GM12865 (cell line): Measurements from ENCODE around the gene TRAPPC4.
"Not testable (repeated sequence)": the region's sequence is repeated elsewhere in the genome, so short reads cannot be mapped to it uniquely, and the experiment has no call there.

ENCODE experiments used
- DNase-seq: peaks from one replicate; pipeline ENCODE4 v3.0.0; 2010; ENCODE audit warnings: low read depth
- H3K4me3 ChIP-seq: 2 replicates; pipeline ENCODE4 v1.5.1; 2011; ENCODE audit warnings: mild to moderate bottlenecking, low read depth, low read length, control low read depth
- CTCF ChIP-seq: IDR thresholded peaks from 2 replicates; pipeline ENCODE4 v1.5.1; 2011; ENCODE audit warnings: low read length, control low read depth, low read depth, inconsistent platforms; ENCODE audit not compliant: insufficient read depth; ENCODE audit errors: missing control alignments

The TRAPPC4 gene

DNA sequence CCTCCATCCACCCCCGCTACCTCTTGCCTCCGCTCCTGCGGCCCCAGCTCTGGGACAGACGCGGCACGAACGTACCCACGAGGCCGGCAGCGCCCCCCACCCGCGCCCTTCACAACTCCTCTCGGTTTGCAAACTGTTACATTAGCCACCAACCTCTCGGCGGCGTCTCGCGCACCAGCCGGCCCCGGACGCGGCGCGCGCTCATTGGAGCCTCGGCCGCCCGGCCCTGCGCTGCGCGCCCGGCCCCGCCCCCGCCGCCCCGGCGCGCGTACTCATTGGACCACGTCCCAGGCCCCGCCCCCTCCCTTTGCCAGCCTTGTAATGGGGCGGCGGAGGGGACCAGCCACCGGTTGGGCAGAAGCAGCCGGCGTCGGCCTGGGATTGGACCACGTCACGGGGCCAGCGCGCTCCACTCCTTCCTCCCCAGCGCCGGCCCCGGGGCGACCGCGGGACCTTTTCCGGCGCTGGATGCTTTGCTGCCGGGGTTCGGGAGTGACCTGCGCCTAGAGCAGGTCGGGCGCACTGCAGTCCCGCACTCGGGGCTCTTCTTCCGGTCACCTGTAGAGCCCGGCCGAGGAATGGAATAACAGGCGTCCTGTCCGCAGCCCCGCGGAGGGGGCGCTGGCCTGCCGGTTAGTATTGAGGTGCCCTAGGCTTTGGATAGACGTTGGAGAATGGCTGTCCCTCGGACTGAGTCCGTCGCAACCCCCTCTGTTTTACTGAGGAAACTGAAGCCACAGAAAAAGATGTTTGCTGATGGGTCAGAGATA lies 38.6 kb downstream of the TRAPPC4 start, which contains the start of gene HYOU1:
TSS of gene HYOU1 (minus strand) at position 206 of the 770 bp plus-strand sequence. CDS start 1,045 bp downstream, outside the sequence.
- H3K4me3 ChIP-seq: peak within 1 kb of the TSS; percentile 89
- peak; percentile 2 for TF ChIP-seq CTCF
- DNase-seq: peak; percentile 99

DNA sequence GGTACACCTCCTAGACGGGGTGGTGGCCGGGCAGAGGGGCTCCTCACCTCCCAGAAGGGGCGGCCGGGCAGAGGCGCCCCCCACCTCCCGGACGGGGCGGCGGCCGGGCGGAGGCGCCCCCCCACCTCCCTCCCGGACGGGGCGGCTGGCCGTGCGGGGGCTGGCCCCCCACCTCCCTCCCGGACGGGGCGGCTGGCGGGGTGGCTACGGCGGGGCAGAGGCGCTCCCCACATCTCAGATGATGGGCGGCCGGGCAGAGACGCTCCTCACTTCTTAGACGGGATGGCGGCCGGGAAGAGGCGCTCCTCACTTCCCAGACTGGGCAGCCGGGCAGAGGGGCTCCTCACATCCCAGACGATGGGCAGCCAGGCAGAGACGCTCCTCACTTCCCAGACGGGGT lies 40.6 kb downstream of the TRAPPC4 start:
- DNase-seq, H3K4me3 ChIP-seq: not testable (repeated sequence)

DNA sequence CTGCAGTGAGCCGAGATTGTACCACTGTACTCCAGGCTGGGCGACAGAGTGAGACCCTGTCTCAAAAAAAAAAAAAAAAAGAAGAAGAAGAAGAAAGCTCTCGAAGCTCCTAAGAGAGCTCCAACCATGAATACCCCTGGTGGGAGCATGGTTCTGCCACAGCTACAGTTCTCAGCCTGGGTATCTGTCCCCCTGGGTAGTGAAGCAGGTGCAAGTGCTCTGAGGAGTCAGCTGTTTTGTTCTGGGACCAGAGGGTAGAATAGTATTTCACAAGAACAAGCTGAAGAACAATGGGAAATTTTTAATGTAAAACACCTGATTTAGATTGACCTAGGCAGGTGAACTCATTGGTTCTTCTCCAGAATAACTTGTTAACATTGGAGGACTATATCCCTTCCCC lies 42.7 kb downstream of the TRAPPC4 start:
- DNase-seq: no peak
- no peak overlapping the region for H3K4me3 ChIP-seq
- no peak for TF ChIP-seq CTCF

DNA sequence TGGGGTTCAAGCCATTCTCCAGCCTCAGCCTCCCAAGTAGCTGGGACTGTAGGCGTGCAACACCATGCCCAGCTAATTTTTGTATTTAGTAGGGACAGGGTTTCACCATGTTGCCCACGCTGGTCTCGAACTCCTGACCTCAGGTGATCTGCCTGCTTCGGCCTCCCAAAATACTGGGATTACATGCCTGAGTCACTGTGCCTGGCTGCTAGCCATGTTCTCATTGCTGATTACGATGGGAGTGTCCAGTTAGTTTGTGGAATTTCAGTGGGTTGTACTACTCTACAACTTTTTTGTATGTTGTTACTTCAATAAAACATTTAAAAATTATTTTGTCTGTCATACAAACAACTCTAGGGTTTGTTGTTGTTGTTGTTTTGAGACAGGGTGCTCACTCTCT lies 44.2 kb downstream of the TRAPPC4 start:
- no peak for DNase-seq
- no peak for TF ChIP-seq CTCF
- no peak overlapping the region for H3K4me3 ChIP-seq

- peak; percentile 64 for DNase-seq
- H3K4me3 ChIP-seq: no peak overlapping the region
- peak; percentile 64 for TF ChIP-seq CTCF
Observed at GRCh38 chr11:119065369-119065768, 46.8 kb downstream of the TRAPPC4 start.

GRCh38 chr11:119067371-119068222 lies 49.0 kb downstream of the TRAPPC4 start, which contains the start of gene VPS11:
Gene VPS11, plus strand, starts transcription at chr11:119067818. Its CDS starts 6 bp downstream, at chr11:119067824.
- peak within 1 kb of the TSS; percentile 100 for H3K4me3 ChIP-seq
- DNase-seq: peak; percentile 97
- TF ChIP-seq CTCF: no peak
